H9 (cell line): ENCODE data around the gene C1orf105. TPM values are rescaled to one million over a fixed set of nuclear protein-coding genes. Genes with fewer than 3 reads are reported as not detected.
A peak's percentile ranks its signal among the peaks of the same experiment; 100 is the strongest.

ENCODE experiments used
- DNase-seq: peaks from one replicate; pipeline ENCODE4 v3.0.0-alpha.2; 2017
- H2AFZ ChIP-seq: one replicate; pipeline ENCODE4 v1.6.1; 2013; ENCODE audit warnings: mild to moderate bottlenecking, low read length, control low read depth, moderate library complexity
- H2AK5ac ChIP-seq: 2 replicates; pipeline ENCODE4 v1.6.1; 2013; ENCODE audit warnings: low read length, control low read depth, mixed read lengths; ENCODE audit not compliant: insufficient read length
- H2BK120ac ChIP-seq: one replicate; pipeline ENCODE4 v1.6.1; 2013; ENCODE audit warnings: low read depth, mild to moderate bottlenecking, low read length, control low read depth, inconsistent platforms; ENCODE audit not compliant: poor library complexity, severe bottlenecking
- H2BK12ac ChIP-seq: 2 replicates; pipeline ENCODE4 v1.6.1; 2013; ENCODE audit warnings: low read length, control low read depth, mixed read lengths, low read depth; ENCODE audit not compliant: insufficient read length
- H2BK15ac ChIP-seq: 2 replicates; pipeline ENCODE4 v1.6.1; 2013; ENCODE audit warnings: low read depth, low read length, control low read depth
- H2BK20ac ChIP-seq: one replicate; pipeline ENCODE4 v1.6.1; 2013; ENCODE audit warnings: low read depth, mild to moderate bottlenecking, low read length, control low read depth, inconsistent platforms; ENCODE audit not compliant: poor library complexity, severe bottlenecking
- H2BK5ac ChIP-seq: 2 replicates; pipeline ENCODE4 v1.6.1; 2013; ENCODE audit warnings: low read length, control low read depth, mixed read lengths; ENCODE audit not compliant: insufficient read length
- H3K14ac ChIP-seq: 2 replicates; pipeline ENCODE4 v1.6.1; 2013; ENCODE audit warnings: low read length, control low read depth; ENCODE audit not compliant: insufficient read depth
- H3K18ac ChIP-seq: 2 replicates; pipeline ENCODE4 v1.6.1; 2013; ENCODE audit warnings: low read depth, mild to moderate bottlenecking, mixed read lengths, low read length, control low read depth; ENCODE audit not compliant: insufficient read length
- H3K23ac ChIP-seq: 2 replicates; pipeline ENCODE4 v1.6.1; 2013; ENCODE audit warnings: low read length, control low read depth, mixed read lengths, low read depth; ENCODE audit not compliant: insufficient read length
- H3K23me2 ChIP-seq: 2 replicates; pipeline ENCODE4 v1.6.1; 2013; ENCODE audit warnings: low read depth, mild to moderate bottlenecking, mixed read lengths, low read length, control low read depth; ENCODE audit not compliant: insufficient read length, poor library complexity, severe bottlenecking
- H3K27ac ChIP-seq: 2 replicates; pipeline ENCODE4 v1.5.1; 2013; ENCODE audit warnings: low read length, control low read depth, mixed read lengths, low read depth; ENCODE audit not compliant: insufficient read length
- H3K27me3 ChIP-seq: 2 replicates; pipeline ENCODE4 v1.6.1; 2013; ENCODE audit warnings: low read length, control low read depth, inconsistent platforms; ENCODE audit not compliant: insufficient read depth
- H3K4ac ChIP-seq: 2 replicates; pipeline ENCODE4 v1.6.1; 2013; ENCODE audit warnings: low read depth, mild to moderate bottlenecking, control low read depth, inconsistent platforms, low read length, moderate library complexity
- H3K4me1 ChIP-seq: 2 replicates; pipeline ENCODE4 v1.6.1; 2013; ENCODE audit warnings: low read length, control low read depth, inconsistent platforms; ENCODE audit not compliant: insufficient read depth
- H3K4me2 ChIP-seq: 2 replicates; pipeline ENCODE4 v1.6.1; 2013; ENCODE audit warnings: low read length, control low read depth, mixed read lengths; ENCODE audit not compliant: insufficient read length, insufficient read depth
- H3K56ac ChIP-seq: 2 replicates; pipeline ENCODE4 v1.6.1; 2013; ENCODE audit warnings: low read depth, mild to moderate bottlenecking, mixed read lengths, low read length, control low read depth; ENCODE audit not compliant: insufficient read length
- H3K79me1 ChIP-seq: 2 replicates; pipeline ENCODE4 v1.6.1; 2013; ENCODE audit warnings: low read depth, mild to moderate bottlenecking, moderate library complexity, low read length, control low read depth, inconsistent platforms; ENCODE audit not compliant: insufficient read depth, poor library complexity, severe bottlenecking
- H3K79me2 ChIP-seq: 2 replicates; pipeline ENCODE4 v1.6.1; 2013; ENCODE audit warnings: low read length, control low read depth, inconsistent platforms; ENCODE audit not compliant: insufficient read depth
- H3K9ac ChIP-seq: 2 replicates; pipeline ENCODE4 v1.6.1; 2013; ENCODE audit warnings: low read length, control low read depth, mixed read lengths; ENCODE audit not compliant: insufficient read length; ENCODE audit errors: extremely low read depth
- H3K9me3 ChIP-seq: one replicate; pipeline ENCODE4 v1.6.1; 2013; ENCODE audit warnings: low read depth, low read length, inconsistent platforms; ENCODE audit not compliant: control insufficient read depth
- H3T11ph ChIP-seq: one replicate; pipeline ENCODE4 v1.6.1; 2013; ENCODE audit warnings: mild to moderate bottlenecking, low read length, control low read depth, inconsistent platforms
- H4K20me1 ChIP-seq: one replicate; pipeline ENCODE4 v1.6.1; 2013; ENCODE audit not compliant: control insufficient read depth, insufficient read length, insufficient read depth
- H4K5ac ChIP-seq: 2 replicates; pipeline ENCODE4 v1.6.1; 2013; ENCODE audit warnings: low read depth, mild to moderate bottlenecking, mixed read lengths, low read length, control low read depth; ENCODE audit not compliant: insufficient read length
- H4K8ac ChIP-seq: replicated peaks from 2 replicates; pipeline ENCODE4 v1.6.1; 2013; ENCODE audit warnings: low read length, control low read depth, mixed read lengths, low read depth; ENCODE audit not compliant: insufficient read length
- H4K91ac ChIP-seq: 2 replicates; pipeline ENCODE4 v1.6.1; 2013; ENCODE audit warnings: low read depth, mild to moderate bottlenecking, moderate library complexity, mixed read lengths, low read length, control low read depth; ENCODE audit not compliant: insufficient read length
- H3K27ac Mint-ChIP-seq, 3 experiments: 2 replicates in 2 of 3; 3 replicates in 1 of 3; pipeline ENCODE4 v1.8.0; 2020 to 2021; ENCODE audit warnings: mixed read lengths in 3 of 3, mild to moderate bottlenecking in 1 of 3, moderate library complexity in 1 of 3
- H3K27me3 Mint-ChIP-seq: 2 replicates; pipeline ENCODE4 v1.8.0; 2021; ENCODE audit warnings: low read depth, mild to moderate bottlenecking, moderate library complexity, mixed read lengths
- H3K36me3 Mint-ChIP-seq, 3 experiments: 2 replicates in 2 of 3; 3 replicates in 1 of 3; pipeline ENCODE4 v1.8.0; 2020 to 2021; ENCODE audit warnings: low read depth in 3 of 3, mixed read lengths in 3 of 3; ENCODE audit not compliant: insufficient read depth in 1 of 3
- H3K4me1 Mint-ChIP-seq, 2 experiments: 2 replicates each; pipeline ENCODE4 v1.8.0; 2020; ENCODE audit warnings: mixed read lengths in 2 of 2
- H3K4me3 Mint-ChIP-seq, 2 experiments: 2 replicates in 1 of 2; 3 replicates in 1 of 2; pipeline ENCODE4 v1.8.0; 2020 to 2021; ENCODE audit warnings: mild to moderate bottlenecking in 2 of 2, mixed read lengths in 2 of 2, moderate library complexity in 1 of 2
- H3K9me3 Mint-ChIP-seq, 2 experiments: 2 replicates in 1 of 2; 3 replicates in 1 of 2; pipeline ENCODE4 v1.8.0; 2020; ENCODE audit warnings: mild to moderate bottlenecking in 2 of 2, mixed read lengths in 2 of 2, moderate library complexity in 1 of 2
- WGBS: extraction: QIAGEN DNeasy Blood & Tissue Kit; methylation state at CpG from one replicate; pipeline ENCODE4 v1.1.7; 2013; ENCODE audit warnings: missing lambda C conversion rate, low lambda C conversion rate, mixed read lengths; ENCODE audit not compliant: insufficient read length; ENCODE audit errors: extremely low coverage; 5-methylcytosine and 5-hydroxymethylcytosine counted together
- total RNA-seq: library from RNA; stranded (reverse); gene quantifications from 2 replicates; pipeline ENCODE4 v1.2.1, GENCODE V29; 2021
- TF ChIP-seq, protein P1 (sequence below): fragments of 200-600 bp; sonication (generic); conservative IDR thresholded peaks from 3 replicates; pipeline ENCODE4 v1.8.0; 2021; ENCODE audit warnings: antibody characterized with exemption, mild to moderate bottlenecking

C1orf105 gene
- total RNA-seq, 1 experiment from 2014 or later: not detected

DNA sequence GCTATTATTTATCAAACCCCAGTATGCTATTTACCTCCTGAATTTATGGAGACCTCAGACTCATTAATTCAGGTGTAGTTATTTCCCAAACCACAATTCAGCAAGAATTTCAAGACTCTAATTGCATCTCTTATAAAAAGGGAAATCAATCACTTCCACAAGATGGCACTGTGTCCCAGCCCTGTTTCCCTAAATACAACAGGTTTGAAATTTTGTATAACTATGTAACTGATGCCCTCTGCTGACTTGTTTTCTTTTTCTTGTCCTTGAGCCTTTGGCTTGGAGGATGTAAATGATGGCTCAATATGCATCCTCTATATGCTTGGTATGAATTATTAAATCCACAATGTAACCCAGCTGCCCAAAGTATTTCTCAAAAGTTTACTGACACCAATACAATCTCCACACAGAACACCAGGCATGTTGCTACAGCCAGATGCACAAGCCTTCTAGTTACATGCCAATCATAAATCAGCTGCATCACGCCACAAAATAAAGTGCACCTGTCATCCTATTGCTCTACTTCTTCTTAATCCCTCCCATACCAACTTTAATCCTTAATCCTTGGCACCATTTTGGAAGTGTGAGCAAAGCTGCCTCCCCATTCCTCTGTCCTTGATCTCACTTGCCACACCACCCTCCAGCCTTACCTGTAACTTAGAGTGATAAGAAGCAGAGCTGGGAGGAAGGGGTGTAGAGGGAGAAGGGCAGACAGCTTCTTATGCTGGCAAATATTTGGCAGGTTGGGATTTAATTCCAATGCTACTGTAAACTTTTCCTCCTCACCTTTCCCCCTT lies 9.0 kb downstream of the C1orf105 start:
- Mint-ChIP-seq H3K4me1 (peaks cover 16% of the 10 kb centered on the region in 2 experiments), H3K9me3 (no peaks in the 10 kb centered on the region), H3K27me3 (no peaks in the 10 kb centered on the region; the same call in 1 of the 2 replicates), H3K27ac (no peak overlapping the region), H3K4me3 (no peak overlapping the region; a peak in 1 of 5 replicates), H3K36me3 (peaks cover 0 to 6% (median 1%) of the 10 kb centered on the region in 3 experiments; a peak in 2 of 7 replicates)
- Histone ChIP-seq H3K4me1 (no peaks in the 10 kb centered on the region; the same call in 1 of the 2 replicates), H3K9ac (no peak overlapping the region), H4K20me1 (no peaks in the 10 kb centered on the region), H3K27ac (no peak overlapping the region), H3K9me3 (no peaks in the 10 kb centered on the region), H3K23ac (no peak overlapping the region), H3K14ac (no peak overlapping the region), H3K18ac (no peak overlapping the region), H3K23me2 (no peaks in the 10 kb centered on the region), H3K56ac (no peak overlapping the region), H2BK120ac (no peak overlapping the region), H3K4me2 (no peak overlapping the region), H3T11ph (no peak overlapping the region), H2BK20ac (no peak overlapping the region), H2AK5ac (no peak overlapping the region), H4K91ac (no peak overlapping the region), H3K27me3 (no peaks in the 10 kb centered on the region), H2BK15ac (no peak overlapping the region), H2AFZ (no peak overlapping the region), H4K5ac (no peak overlapping the region), H3K4ac (no peak overlapping the region), H3K79me2 (no peaks in the 10 kb centered on the region), H4K8ac (no peak overlapping the region), H2BK12ac (no peak overlapping the region), H3K79me1 (no peaks in the 10 kb centered on the region), H2BK5ac (no peak overlapping the region)
- TF ChIP-seq, protein P1, sequence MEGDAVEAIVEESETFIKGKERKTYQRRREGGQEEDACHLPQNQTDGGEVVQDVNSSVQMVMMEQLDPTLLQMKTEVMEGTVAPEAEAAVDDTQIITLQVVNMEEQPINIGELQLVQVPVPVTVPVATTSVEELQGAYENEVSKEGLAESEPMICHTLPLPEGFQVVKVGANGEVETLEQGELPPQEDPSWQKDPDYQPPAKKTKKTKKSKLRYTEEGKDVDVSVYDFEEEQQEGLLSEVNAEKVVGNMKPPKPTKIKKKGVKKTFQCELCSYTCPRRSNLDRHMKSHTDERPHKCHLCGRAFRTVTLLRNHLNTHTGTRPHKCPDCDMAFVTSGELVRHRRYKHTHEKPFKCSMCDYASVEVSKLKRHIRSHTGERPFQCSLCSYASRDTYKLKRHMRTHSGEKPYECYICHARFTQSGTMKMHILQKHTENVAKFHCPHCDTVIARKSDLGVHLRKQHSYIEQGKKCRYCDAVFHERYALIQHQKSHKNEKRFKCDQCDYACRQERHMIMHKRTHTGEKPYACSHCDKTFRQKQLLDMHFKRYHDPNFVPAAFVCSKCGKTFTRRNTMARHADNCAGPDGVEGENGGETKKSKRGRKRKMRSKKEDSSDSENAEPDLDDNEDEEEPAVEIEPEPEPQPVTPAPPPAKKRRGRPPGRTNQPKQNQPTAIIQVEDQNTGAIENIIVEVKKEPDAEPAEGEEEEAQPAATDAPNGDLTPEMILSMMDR: peak; percentile 79
- no peak for DNase-seq
- WGBS: no CpG with 5 or more reads among the region's 1 CpG
